Activated naive CD8-positive, alpha-beta T cell treated with anti-CD3 and anti-CD28 coated beads, Interleukin-2, amount 50 U/mL, for 24 hours (primary cell): ENCODE data around the gene KY.
"Not testable (repeated sequence)": the region's sequence is repeated elsewhere in the genome, so short reads cannot be mapped to it uniquely, and the experiment has no call there.

Experiments used
- ATAC-seq: fragments of 150-1000 bp; cut with Tn5 transposase; one replicate; pipeline ENCODE4 v1.10.0; 2021
- DNase-seq: peaks from one replicate; pipeline ENCODE4 v3.0.0; 2021
- H3K27ac Mint-ChIP-seq: one replicate; pipeline ENCODE4 v1.8.0; 2021; ENCODE audit warnings: mild to moderate bottlenecking, mixed read lengths
- H3K27me3 Mint-ChIP-seq: one replicate; pipeline ENCODE4 v1.8.0; 2021; ENCODE audit warnings: mixed read lengths
- H3K36me3 Mint-ChIP-seq: one replicate; pipeline ENCODE4 v1.8.0; 2021; ENCODE audit warnings: low read depth, mixed read lengths
- H3K4me1 Mint-ChIP-seq: one replicate; pipeline ENCODE4 v1.8.0; 2021; ENCODE audit warnings: mixed read lengths
- H3K4me3 Mint-ChIP-seq: one replicate; pipeline ENCODE4 v1.8.0; 2021; ENCODE audit warnings: mild to moderate bottlenecking, moderate library complexity, mixed read lengths
- H3K9me3 Mint-ChIP-seq: one replicate; pipeline ENCODE4 v1.8.0; 2021; ENCODE audit warnings: mixed read lengths

The KY gene

GRCh38 chr3:134600685-134601463 is 49.9 kb downstream of the KY start:
- H3K27me3 Mint-ChIP-seq, result peaks cover 11% of the 10 kb centered on the region
- H3K4me1 Mint-ChIP-seq, result no peaks in the 10 kb centered on the region
- no peak overlapping the region for H3K27ac Mint-ChIP-seq
- H3K36me3 Mint-ChIP-seq, result no peaks in the 10 kb centered on the region
- peak; percentile 75 for DNase-seq
- peak; percentile 67 for ATAC-seq
- H3K9me3 Mint-ChIP-seq, result no peaks in the 10 kb centered on the region
- no peak overlapping the region for H3K4me3 Mint-ChIP-seq

GRCh38 chr3:134600206-134600605 is 50.6 kb downstream of the KY start:
- ATAC-seq, result no peak
- Mint-ChIP-seq H3K27ac (no peak overlapping the region), H3K9me3 (no peaks in the 10 kb centered on the region), H3K4me3 (no peak overlapping the region), H3K4me1 (no peaks in the 10 kb centered on the region), H3K27me3 (peaks cover 8% of the 10 kb centered on the region), H3K36me3 (no peaks in the 10 kb centered on the region)
- no peak for DNase-seq

GRCh38 chr3:134598763-134599545 is 51.9 kb downstream of the KY start:
- no peaks in the 10 kb centered on the region for H3K36me3 Mint-ChIP-seq
- H3K4me1 Mint-ChIP-seq, result no peaks in the 10 kb centered on the region
- ATAC-seq, result no peak
- peaks cover 8% of the 10 kb centered on the region for H3K27me3 Mint-ChIP-seq
- H3K27ac Mint-ChIP-seq, result no peak overlapping the region
- no peak overlapping the region for H3K4me3 Mint-ChIP-seq
- H3K9me3 Mint-ChIP-seq, result no peaks in the 10 kb centered on the region
- no peak for DNase-seq

GRCh38 chr3:134597390-134597970 is 53.3 kb downstream of the KY start:
- no peaks in the 10 kb centered on the region for H3K9me3 Mint-ChIP-seq
- DNase-seq (no peak), ATAC-seq (no peak)
- H3K27ac Mint-ChIP-seq, result no peak overlapping the region
- H3K27me3 Mint-ChIP-seq, result peaks cover 8% of the 10 kb centered on the region
- no peak overlapping the region for H3K4me3 Mint-ChIP-seq
- H3K36me3 Mint-ChIP-seq, result no peaks in the 10 kb centered on the region
- H3K4me1 Mint-ChIP-seq, result no peaks in the 10 kb centered on the region

GRCh38 chr3:134594986-134595385 is 55.8 kb downstream of the KY start:
- not testable (repeated sequence) for H3K4me1 Mint-ChIP-seq, ATAC-seq, H3K27me3 Mint-ChIP-seq, H3K27ac Mint-ChIP-seq, DNase-seq, H3K9me3 Mint-ChIP-seq, H3K4me3 Mint-ChIP-seq, H3K36me3 Mint-ChIP-seq

GRCh38 chr3:134594331-134594741 is 56.5 kb downstream of the KY start:
- H3K4me1 Mint-ChIP-seq, result no peaks in the 10 kb centered on the region
- ATAC-seq, result no peak
- no peaks in the 10 kb centered on the region for H3K36me3 Mint-ChIP-seq
- no peak overlapping the region for H3K27ac Mint-ChIP-seq
- no peak overlapping the region for H3K4me3 Mint-ChIP-seq
- no peaks in the 10 kb centered on the region for H3K9me3 Mint-ChIP-seq
- no peak for DNase-seq
- no peaks in the 10 kb centered on the region for H3K27me3 Mint-ChIP-seq

GRCh38 chr3:134592806-134593205 is 58.0 kb downstream of the KY start:
- H3K4me1 Mint-ChIP-seq, result no peaks in the 10 kb centered on the region
- no peak for DNase-seq
- no peaks in the 10 kb centered on the region for H3K27me3 Mint-ChIP-seq
- no peaks in the 10 kb centered on the region for H3K36me3 Mint-ChIP-seq
- no peaks in the 10 kb centered on the region for H3K9me3 Mint-ChIP-seq
- no peak overlapping the region for H3K4me3 Mint-ChIP-seq
- H3K27ac Mint-ChIP-seq, result no peak overlapping the region
- no peak for ATAC-seq

- no peak for DNase-seq
- H3K4me3 Mint-ChIP-seq, result no peak overlapping the region
Observed at GRCh38 chr3:134590766-134591165, 60.1 kb downstream of the KY start.

GRCh38 chr3:134579141-134579665 is 71.6 kb downstream of the KY start:
- Mint-ChIP-seq H3K9me3 (no peaks in the 10 kb centered on the region), H3K36me3 (no peaks in the 10 kb centered on the region), H3K27ac (no peak overlapping the region), H3K4me1 (no peaks in the 10 kb centered on the region), H3K4me3 (no peak overlapping the region), H3K27me3 (peaks cover 1% of the 10 kb centered on the region)
- DNase-seq, result no peak
- no peak for ATAC-seq

More at GRCh38 chr3:134590766-134591165, 60.1 kb downstream of the KY start:
- ATAC-seq, result no peak
- Mint-ChIP-seq H3K4me1 (no peaks in the 10 kb centered on the region), H3K27me3 (no peaks in the 10 kb centered on the region), H3K9me3 (no peaks in the 10 kb centered on the region), H3K36me3 (no peaks in the 10 kb centered on the region), H3K27ac (no peak overlapping the region)

GRCh38 chr3:134576831-134577230 is 74.0 kb downstream of the KY start:
- Mint-ChIP-seq H3K4me3 (no peak overlapping the region), H3K9me3 (peaks cover 9% of the 10 kb centered on the region), H3K36me3 (no peaks in the 10 kb centered on the region), H3K27ac (no peak overlapping the region), H3K27me3 (peaks cover 1% of the 10 kb centered on the region), H3K4me1 (no peaks in the 10 kb centered on the region)
- ATAC-seq (no peak), DNase-seq (no peak)

GRCh38 chr3:134576426-134576825 is 74.4 kb downstream of the KY start:
- Mint-ChIP-seq H3K27me3 (peaks cover 1% of the 10 kb centered on the region), H3K27ac (no peak overlapping the region), H3K4me1 (no peaks in the 10 kb centered on the region), H3K9me3 (peaks cover 9% of the 10 kb centered on the region), H3K4me3 (no peak overlapping the region), H3K36me3 (no peaks in the 10 kb centered on the region)
- ATAC-seq (no peak), DNase-seq (no peak)

- not testable (repeated sequence) for H3K36me3 Mint-ChIP-seq, H3K4me3 Mint-ChIP-seq, ATAC-seq, H3K27me3 Mint-ChIP-seq, DNase-seq, H3K4me1 Mint-ChIP-seq, H3K27ac Mint-ChIP-seq
- peaks cover 29% of the 10 kb centered on the region for H3K9me3 Mint-ChIP-seq
Observed at GRCh38 chr3:134569899-134570298, 80.9 kb downstream of the KY start.

GRCh38 chr3:134568790-134569189 is 82.0 kb downstream of the KY start:
- no peaks in the 10 kb centered on the region for H3K4me1 Mint-ChIP-seq
- H3K27me3 Mint-ChIP-seq, result no peaks in the 10 kb centered on the region
- ATAC-seq (no peak), DNase-seq (no peak)
- H3K27ac Mint-ChIP-seq, result no peak overlapping the region
- H3K4me3 Mint-ChIP-seq, result no peak overlapping the region
- H3K36me3 Mint-ChIP-seq, result peaks cover 3% of the 10 kb centered on the region
- H3K9me3 Mint-ChIP-seq, result peaks cover 29% of the 10 kb centered on the region

GRCh38 chr3:134567605-134568004 is 83.2 kb downstream of the KY start:
- ATAC-seq (no peak), DNase-seq (no peak)
- no peak overlapping the region for H3K4me3 Mint-ChIP-seq
- H3K36me3 Mint-ChIP-seq, result peaks cover 6% of the 10 kb centered on the region
- H3K27ac Mint-ChIP-seq, result no peak overlapping the region
- no peaks in the 10 kb centered on the region for H3K4me1 Mint-ChIP-seq
- no peaks in the 10 kb centered on the region for H3K27me3 Mint-ChIP-seq
- peaks cover 24% of the 10 kb centered on the region for H3K9me3 Mint-ChIP-seq

- Mint-ChIP-seq H3K4me1 (no peaks in the 10 kb centered on the region), H3K27me3 (no peaks in the 10 kb centered on the region), H3K36me3 (peaks cover 16% of the 10 kb centered on the region), H3K27ac (no peak overlapping the region), H3K9me3 (peaks cover 7% of the 10 kb centered on the region), H3K4me3 (no peak overlapping the region)
- ATAC-seq (no peak), DNase-seq (no peak)
Observed at GRCh38 chr3:134564991-134565390, 85.8 kb downstream of the KY start.
